ENCODE results near the gene HMX1.

HMX1 gene

GRCh38 chr4:8860096-8860891 is 11.3 kb downstream of the HMX1 start:
- H3K27ac ChIP-seq: no peak overlapping the region
- TF ChIP-seq CTCF (conservative IDR thresholded peaks at IDR 0.05): no peak

GRCh38 chr4:8859550-8860095 is 12.0 kb downstream of the HMX1 start:
- no peak overlapping the region for H3K27ac ChIP-seq
- TF ChIP-seq CTCF (conservative IDR thresholded peaks at IDR 0.05): no peak

- no peak overlapping the region for H3K27ac ChIP-seq
- TF ChIP-seq CTCF (conservative IDR thresholded peaks at IDR 0.05): no peak
Observed at GRCh38 chr4:8858701-8859210, 12.9 kb downstream of the HMX1 start.

GRCh38 chr4:8857766-8858700 is 13.6 kb downstream of the HMX1 start:
- H3K27ac ChIP-seq: no peak overlapping the region
- TF ChIP-seq CTCF (conservative IDR thresholded peaks at IDR 0.05): no peak

GRCh38 chr4:8856835-8857621 is 14.6 kb downstream of the HMX1 start:
- H3K27ac ChIP-seq: no peak overlapping the region

GRCh38 chr4:8855818-8856245 is 15.8 kb downstream of the HMX1 start:
- no peak for TF ChIP-seq CTCF (conservative IDR thresholded peaks at IDR 0.05)

More at GRCh38 chr4:8856835-8857621, 14.6 kb downstream of the HMX1 start:
- TF ChIP-seq CTCF (conservative IDR thresholded peaks at IDR 0.05): no peak

More at GRCh38 chr4:8855818-8856245, 15.8 kb downstream of the HMX1 start:
- H3K27ac ChIP-seq: no peak overlapping the region

All from VCaP (cell line).